ENCODE measurements around the gene C16orf74.

DNA sequence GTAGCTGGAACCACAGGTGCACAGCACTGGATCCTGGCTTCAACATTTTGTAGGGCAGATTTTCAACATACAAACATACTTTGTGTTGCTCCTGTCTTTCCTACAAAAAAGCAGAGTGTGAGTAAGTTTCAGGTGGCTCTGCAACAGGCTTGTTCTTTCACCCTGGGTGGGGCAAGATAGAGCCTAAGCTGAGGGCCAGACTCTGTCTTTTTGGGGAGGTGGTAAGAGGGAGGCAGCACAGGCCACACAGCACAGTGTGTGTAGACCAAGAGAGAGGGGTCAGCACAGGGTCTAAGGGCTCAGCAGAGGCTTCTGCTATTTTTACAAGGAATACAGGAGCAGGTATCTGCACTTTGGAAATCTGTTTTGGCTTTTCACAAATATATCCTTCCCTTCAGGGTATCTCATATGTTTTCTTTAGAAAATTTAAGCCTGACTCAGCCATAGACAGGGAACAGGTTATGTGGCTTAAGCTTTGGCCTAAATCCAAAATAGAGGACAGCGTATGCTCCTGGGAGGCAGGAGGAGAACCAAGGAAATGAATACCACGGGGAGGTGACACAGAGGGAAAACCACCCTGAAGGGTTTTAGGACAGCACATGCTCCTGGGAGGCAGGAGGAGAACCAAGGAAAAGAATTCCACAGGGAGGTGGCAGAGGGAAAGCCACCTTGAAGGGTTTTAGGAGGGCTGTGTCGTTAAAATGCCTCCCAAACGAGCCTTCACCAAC lies 26.9 kb upstream of the C16orf74 start:
- TF ChIP-seq POLR2A (IDR thresholded peaks at IDR 0.05; ENCODE audit: control extremely low read depth in 1 of 2, low read depth in 2 of 2, low read length in 2 of 2) = no peak
- no peak for TF ChIP-seq SIN3A (conservative IDR thresholded peaks at IDR 0.05 in 1 of 2, IDR thresholded peaks at IDR 0.05 in 1 of 2; ENCODE audit: low read depth in 1 of 2, low read length in 2 of 2)
- no peak for TF ChIP-seq SP1 (IDR thresholded peaks at IDR 0.05; ENCODE audit: low read depth, low read length)
- TF ChIP-seq GTF2F1 (IDR thresholded peaks at IDR 0.05; ENCODE audit: borderline replicate concordance, low read depth, low read length) = no peak
- TF ChIP-seq, protein P1, sequence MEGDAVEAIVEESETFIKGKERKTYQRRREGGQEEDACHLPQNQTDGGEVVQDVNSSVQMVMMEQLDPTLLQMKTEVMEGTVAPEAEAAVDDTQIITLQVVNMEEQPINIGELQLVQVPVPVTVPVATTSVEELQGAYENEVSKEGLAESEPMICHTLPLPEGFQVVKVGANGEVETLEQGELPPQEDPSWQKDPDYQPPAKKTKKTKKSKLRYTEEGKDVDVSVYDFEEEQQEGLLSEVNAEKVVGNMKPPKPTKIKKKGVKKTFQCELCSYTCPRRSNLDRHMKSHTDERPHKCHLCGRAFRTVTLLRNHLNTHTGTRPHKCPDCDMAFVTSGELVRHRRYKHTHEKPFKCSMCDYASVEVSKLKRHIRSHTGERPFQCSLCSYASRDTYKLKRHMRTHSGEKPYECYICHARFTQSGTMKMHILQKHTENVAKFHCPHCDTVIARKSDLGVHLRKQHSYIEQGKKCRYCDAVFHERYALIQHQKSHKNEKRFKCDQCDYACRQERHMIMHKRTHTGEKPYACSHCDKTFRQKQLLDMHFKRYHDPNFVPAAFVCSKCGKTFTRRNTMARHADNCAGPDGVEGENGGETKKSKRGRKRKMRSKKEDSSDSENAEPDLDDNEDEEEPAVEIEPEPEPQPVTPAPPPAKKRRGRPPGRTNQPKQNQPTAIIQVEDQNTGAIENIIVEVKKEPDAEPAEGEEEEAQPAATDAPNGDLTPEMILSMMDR (IDR thresholded peaks at IDR 0.05; ENCODE audit: control extremely low read depth in 1 of 3, insufficient read depth in 1 of 3, low read depth in 1 of 3, low read length in 3 of 3) = no peak
- TF ChIP-seq HDAC6 (IDR thresholded peaks at IDR 0.05; ENCODE audit: low read depth, low read length) = no peak
- no peak for TF ChIP-seq JUN (IDR thresholded peaks at IDR 0.05; ENCODE audit: low read depth, low read length)
- no peak for TF ChIP-seq PHF8 (conservative IDR thresholded peaks at IDR 0.05; ENCODE audit: low read depth, low read length)
